GM13976 (cell line): ENCODE results near the gene HNF1A.

Experiments
- DNase-seq: peaks from one replicate; pipeline ENCODE4 v3.0.0; 2012; ENCODE audit warnings: low spot score
- CTCF ChIP-seq: IDR thresholded peaks from 2 replicates; pipeline ENCODE4 v1.5.1; 2012; ENCODE audit warnings: borderline replicate concordance, mild to moderate bottlenecking; ENCODE audit not compliant: insufficient read depth; ENCODE audit errors: extremely low read depth, missing control alignments, control extremely low read depth
- in situ Hi-C: fragments of 300-500 bp; cut with MboI; formaldehyde crosslinking; loops from one replicate; pipeline ENCODE4 v1.12.0; 2022; ENCODE audit warnings: low sequenced_read_pairs, mixed read lengths, inconsistent platforms; ENCODE audit not compliant: unreplicated experiment

The HNF1A gene

DNA sequence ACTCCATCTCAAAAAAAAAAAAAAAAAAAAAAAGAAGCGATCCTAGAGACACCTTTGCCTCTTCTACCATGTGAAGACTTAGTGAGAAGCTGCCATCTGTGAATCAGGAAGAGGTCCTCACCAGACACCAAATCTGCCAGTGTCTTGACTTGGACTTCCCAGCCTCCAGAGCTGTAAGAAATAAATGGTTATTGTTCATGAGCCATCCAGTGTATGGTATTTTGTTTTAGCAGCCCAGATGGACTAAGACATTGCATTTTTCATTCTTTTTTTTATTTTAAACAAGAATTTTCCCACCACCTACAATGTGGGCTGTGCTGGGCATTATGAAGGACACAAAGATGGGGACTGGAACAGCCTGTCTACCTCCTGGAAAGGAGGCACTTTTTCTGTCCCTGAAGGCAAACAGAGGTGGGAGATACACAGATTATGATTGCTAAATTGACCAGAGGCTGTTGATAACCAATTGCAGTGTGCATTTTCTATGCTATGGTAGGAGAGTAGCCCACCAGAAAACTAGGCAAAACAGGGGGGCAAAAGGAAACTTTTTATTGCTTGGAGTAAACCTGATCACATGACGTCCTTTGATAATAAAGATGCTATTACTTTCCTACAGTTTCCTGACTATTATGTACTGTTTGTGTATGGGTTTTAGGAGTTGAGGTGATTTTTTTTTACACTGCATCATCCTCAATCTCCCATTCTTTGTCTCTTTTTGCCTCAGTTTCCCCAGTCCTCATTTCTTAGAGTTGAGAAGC lies 40.7 kb downstream of the HNF1A start:
- no peak for TF ChIP-seq CTCF
- in situ Hi-C loops = no loop called here

DNA sequence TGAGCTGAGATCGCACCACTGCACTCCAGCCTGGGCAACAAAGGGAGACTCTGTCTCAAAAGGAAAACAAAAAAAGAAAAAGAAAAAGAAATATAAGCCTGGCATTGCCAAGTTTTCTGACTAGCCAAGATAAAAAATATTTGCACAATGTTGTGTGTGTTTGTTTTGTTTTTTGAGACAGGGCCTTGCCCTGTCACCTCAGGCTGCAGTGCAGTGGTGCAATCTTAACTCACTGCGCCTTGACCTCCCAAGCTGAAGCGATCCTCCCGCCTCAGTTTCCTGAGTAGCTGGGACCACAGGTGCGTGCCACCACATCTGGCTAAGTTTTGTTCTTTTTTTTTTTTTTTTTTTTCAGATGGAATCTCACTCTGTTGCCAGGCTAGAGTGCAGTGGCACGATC lies 43.4 kb downstream of the HNF1A start:
- in situ Hi-C loops = no loop called here
- no peak for DNase-seq
- TF ChIP-seq CTCF = no peak

More for the DNA sequence above, 40.7 kb downstream of the HNF1A start:
- no peak for DNase-seq

- no peak for TF ChIP-seq CTCF
- no peak for DNase-seq
- in situ Hi-C loops = no loop called here
Measured at GRCh38 chr12:121022713-121023112, 44.4 kb downstream of the HNF1A start.

- TF ChIP-seq CTCF = no peak
- no peak for DNase-seq
- in situ Hi-C loops = no loop called here
Measured at GRCh38 chr12:121023799-121024198, 45.5 kb downstream of the HNF1A start.

DNA sequence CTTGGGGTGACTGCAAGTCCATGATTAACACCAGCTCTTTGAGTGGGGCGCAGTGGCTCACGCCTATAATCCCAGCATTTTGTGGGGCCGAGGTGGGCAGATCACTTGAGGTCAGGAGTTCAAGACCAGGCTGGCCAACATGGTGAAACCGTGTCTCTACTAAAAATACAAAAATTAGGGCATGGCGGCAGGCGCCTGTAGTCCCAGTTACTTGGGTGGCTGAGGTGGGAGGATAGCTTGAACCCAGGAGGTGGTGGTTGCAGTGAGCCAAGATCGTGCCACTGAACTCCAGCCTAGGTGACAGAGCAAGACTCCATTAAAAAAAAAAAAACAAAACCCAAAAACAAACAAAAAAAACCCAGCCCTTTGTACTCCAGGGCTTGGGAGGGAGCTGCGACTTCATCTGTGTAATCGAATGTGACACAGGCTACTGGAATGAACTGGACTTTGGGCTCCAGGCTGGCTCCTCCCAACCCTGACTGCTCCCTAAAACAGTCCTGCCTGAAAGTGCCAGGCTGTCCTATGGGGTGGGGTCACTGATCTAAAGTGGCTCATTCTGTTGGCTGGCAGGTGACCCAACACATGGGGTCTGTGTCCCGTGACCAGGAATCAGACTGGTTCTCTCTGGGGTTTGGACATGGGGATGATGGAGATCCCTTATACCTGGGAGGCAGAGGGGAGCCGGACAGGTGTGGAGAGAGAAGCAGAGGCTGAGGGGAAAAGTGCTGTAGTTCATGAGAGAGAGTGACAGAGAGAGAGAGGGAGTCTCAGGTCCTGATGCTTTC lies 47.3 kb downstream of the HNF1A start:
- DNase-seq = no peak
- TF ChIP-seq CTCF = no peak

DNA sequence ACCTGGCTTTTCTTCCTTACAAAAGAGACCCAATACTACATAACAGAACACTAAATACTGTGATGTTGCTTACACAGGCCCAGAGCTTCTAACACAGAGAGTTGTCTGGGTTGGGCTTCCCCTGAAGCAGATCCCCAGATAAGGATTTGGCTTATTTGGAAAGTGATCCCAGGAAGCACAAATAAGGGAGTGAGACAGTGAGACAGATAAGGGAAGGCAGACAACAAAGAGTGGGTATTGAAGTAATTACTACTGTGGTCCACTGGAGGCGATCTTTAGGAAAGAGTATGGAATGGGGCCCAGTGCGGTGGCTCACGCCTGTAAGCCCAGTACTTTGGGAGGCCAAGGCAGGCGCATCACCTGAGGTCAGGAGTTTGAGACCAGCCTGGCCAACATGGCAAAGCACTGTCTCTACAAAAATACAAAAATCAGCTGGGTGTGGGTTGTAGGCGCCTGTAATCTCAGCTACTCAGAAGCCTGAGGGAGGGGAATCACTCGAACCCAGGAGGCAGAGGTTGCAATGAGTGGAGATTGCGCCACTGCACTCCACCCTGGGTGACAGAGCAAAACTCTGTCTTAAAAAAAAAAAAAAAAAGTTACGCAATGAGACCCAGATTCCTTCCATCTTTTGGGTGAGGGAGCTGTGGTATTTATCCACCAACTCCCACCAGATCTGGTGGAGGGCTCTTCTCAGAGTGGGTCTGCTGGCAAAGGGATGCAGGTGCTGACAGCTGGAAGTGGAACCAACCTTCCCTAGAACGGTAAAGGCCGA lies 48.1 kb downstream of the HNF1A start:
- TF ChIP-seq CTCF = no peak
- in situ Hi-C loops = no loop called here
- DNase-seq = no peak

More for the DNA sequence above, 47.3 kb downstream of the HNF1A start:
- in situ Hi-C loops = no loop called here
